PC-3 (cell line): ENCODE measurements around the gene DSP. TPM values are rescaled to one million over a fixed set of nuclear protein-coding genes. Genes with fewer than 3 reads are reported as not detected.

Source experiments
- ATAC-seq: fragments of 200-7000 bp; cut with Tn5 transposase; 2 replicates; pipeline ENCODE4 v1.9.1; 2020; ENCODE audit warnings: mild to moderate bottlenecking, moderate library complexity
- Bru-seq: library from RNA; stranded (reverse); fragments of 400-500 nt; gene quantifications from one replicate; lab custom pipeline; 2021; lab: Mats Ljungman, UMichigan
- BruChase-seq, 2 experiments: library from RNA; stranded (reverse); fragments of 400-500 nt; gene quantifications; one replicate each; lab custom pipeline; 2021; lab: Mats Ljungman, UMichigan
- BruUV-seq: library from RNA; stranded (reverse); fragments of 400-500 nt; replicated peaks from 2 replicates; lab custom pipeline; 2021; lab: Mats Ljungman, UMichigan
- CTCF ChIA-PET: fragments of 300-600 bp; sonication (Branson Sonifier 250); formaldehyde crosslinking; loops from one replicate; lab custom pipeline; 2022; ENCODE audit warnings: antibody characterized with exemption; lab: Charles Lee
- POLR2A ChIA-PET: fragments of 300-600 bp; sonication (Branson Sonifier 250); formaldehyde crosslinking; loops from one replicate; lab custom pipeline; 2022; ENCODE audit warnings: antibody characterized with exemption; ENCODE audit not compliant: unreplicated experiment; lab: Charles Lee
- DNase-seq: peaks from one replicate; pipeline ENCODE4 v3.0.0-alpha.2; 2015
- H2AFZ ChIP-seq: fragments of 300-600 bp; sonication (generic); 2 replicates; pipeline ENCODE4 v1.6.0; 2016; ENCODE audit warnings: antibody characterized with exemption, low read length
- H3F3A ChIP-seq: fragments of 300-600 bp; sonication (generic); one replicate; pipeline ENCODE4 v1.6.0; 2017; ENCODE audit warnings: antibody characterized with exemption, low read length, control low read depth, mild to moderate bottlenecking; ENCODE audit not compliant: unreplicated experiment
- H3K27ac ChIP-seq: fragments of 300-600 bp; sonication (generic); 2 replicates; pipeline ENCODE4 v1.5.1; 2016; ENCODE audit warnings: mild to moderate bottlenecking, low read length
- H3K27me3 ChIP-seq: fragments of 300-600 bp; sonication (generic); 2 replicates; pipeline ENCODE4 v1.6.1; 2016; ENCODE audit warnings: low read length, mixed read lengths
- H3K36me3 ChIP-seq: fragments of 300-600 bp; sonication (generic); 2 replicates; pipeline ENCODE4 v1.6.1; 2016; ENCODE audit warnings: low read depth, mixed run types, low read length, mixed read lengths
- H3K4me1 ChIP-seq: fragments of 300-600 bp; sonication (generic); 2 replicates; pipeline ENCODE4 v1.5.1; 2016; ENCODE audit warnings: low read length; ENCODE audit not compliant: insufficient read depth
- H3K4me2 ChIP-seq: fragments of 300-600 bp; sonication (generic); 2 replicates; pipeline ENCODE4 v1.6.0; 2016; ENCODE audit warnings: low read length
- H3K4me3 ChIP-seq: fragments of 300-600 bp; sonication (generic); 2 replicates; pipeline ENCODE4 v1.5.1; 2016; ENCODE audit warnings: mild to moderate bottlenecking, low read length, mixed read lengths
- H3K79me2 ChIP-seq: fragments of 300-600 bp; sonication (generic); 2 replicates; pipeline ENCODE4 v1.6.1; 2017; ENCODE audit warnings: low read length, mixed read lengths
- H3K9ac ChIP-seq: fragments of 300-600 bp; sonication (generic); 2 replicates; pipeline ENCODE4 v1.6.0; 2016; ENCODE audit warnings: mild to moderate bottlenecking, low read length
- H3K9me2 ChIP-seq: fragments of 300-600 bp; sonication (generic); replicated peaks from 2 replicates; pipeline ENCODE4 v1.6.1; 2016; ENCODE audit warnings: mixed run types, low read length, mixed read lengths
- H3K9me3 ChIP-seq: fragments of 300-600 bp; sonication (generic); 2 replicates; pipeline ENCODE4 v1.6.1; 2016; ENCODE audit warnings: low read length, mixed read lengths
- H4K20me1 ChIP-seq: fragments of 300-600 bp; sonication (generic); 2 replicates; pipeline ENCODE4 v1.6.1; 2016; ENCODE audit warnings: low read length, mixed read lengths
- CTCF ChIP-seq: fragments of 300-600 bp; sonication (generic); conservative IDR thresholded peaks from 2 replicates; pipeline ENCODE4 v1.5.1; 2017; ENCODE audit warnings: antibody characterized with exemption, low read depth, mild to moderate bottlenecking, low read length
- EZH2 ChIP-seq: fragments of 300-600 bp; sonication (generic); IDR thresholded peaks from one replicate; pipeline ENCODE4 v1.6.1; 2017; ENCODE audit warnings: antibody characterized with exemption, mild to moderate bottlenecking, low read length; ENCODE audit not compliant: unreplicated experiment
- EZH2phosphoT487 ChIP-seq: fragments of 300-600 bp; sonication (generic); IDR thresholded peaks from 2 replicates; pipeline ENCODE4 v1.6.1; 2018; ENCODE audit warnings: mild to moderate bottlenecking, antibody characterized with exemption, low read length, borderline replicate concordance
- intact Hi-C: fragments of 100-400 bp; cut with micrococcal nuclease; formaldehyde crosslinking; loops from 2 replicates; pipeline ENCODE4 v1.9.0; 2023
- long read RNA-seq: library from polyadenylated mRNA; unstranded; transcript quantifications from one replicate; pipeline ENCODE4 v2.0.0, GENCODE V29; 2021; ENCODE audit not compliant: unreplicated experiment
- total RNA-seq: library from RNA; depleted of rRNA; stranded (reverse); fragments of >200 nt; gene quantifications from 2 replicates; pipeline ENCODE4 v1.2.3, GENCODE V29; 2014; rRNA removed

Gene DSP
- total RNA-seq (54.7 and 71.6 TPM in 2 replicates), Bru-seq, nascent RNA (percentile 91 among the genes with signal in this experiment), BruChase-seq, experiment 1, labeled RNA remaining after a 6-hour chase (percentile 93 among the genes with signal in this experiment), BruChase-seq, experiment 2, labeled RNA remaining after a 2-hour chase (percentile 87 among the genes with signal in this experiment)
- long read RNA-seq, full-length matches to known transcripts = 29 of 148 reads
- long read RNA-seq, partial matches to known transcripts = 115 of 148 reads
- long read RNA-seq, other reads (novel, unspliced or antisense) = 4 of 148 reads

GRCh38 chr6:7541175-7542064 is at the start of gene DSP:
Gene DSP (plus strand): TSS chr6:7541671. CDS start chr6:7541916, 245 bp downstream.
- H3K79me2 ChIP-seq = peaks cover 48% of the 10 kb centered on the region
- BruUV-seq = TSS peak; percentile 67

GRCh38 chr6:7493866-7494265 is 47.6 kb upstream of the DSP start:
- H3F3A ChIP-seq = no peaks in the 10 kb centered on the region
- H3K79me2 ChIP-seq = no peaks in the 10 kb centered on the region
- no peak for ATAC-seq
- H3K9ac ChIP-seq = no peak overlapping the region
- BruUV-seq = no TSS peak
- no peak for DNase-seq
- no peak for TF ChIP-seq CTCF
- TF ChIP-seq EZH2 = no peak
- TF ChIP-seq EZH2phosphoT487 = no peak
- no peak overlapping the region for H3K4me3 ChIP-seq
- H3K4me1 ChIP-seq = no peaks in the 10 kb centered on the region
- H3K36me3 ChIP-seq = no peaks in the 10 kb centered on the region
- no peak overlapping the region for H2AFZ ChIP-seq
- H3K27ac ChIP-seq = no peak overlapping the region
- no peaks in the 10 kb centered on the region for H3K9me3 ChIP-seq
- no peaks in the 10 kb centered on the region for H4K20me1 ChIP-seq
- intact Hi-C loops = no loop called here
- ChIA-PET CTCF (no interaction called here), POLR2A (no interaction called here)
- no peaks in the 10 kb centered on the region for H3K9me2 ChIP-seq
- H3K4me2 ChIP-seq = no peak overlapping the region
- H3K27me3 ChIP-seq = no peaks in the 10 kb centered on the region

More at GRCh38 chr6:7541175-7542064, at the start of gene DSP:
- no peak for TF ChIP-seq EZH2phosphoT487
- no peak for TF ChIP-seq EZH2
- TF ChIP-seq CTCF = no peak
- peak within 1 kb of the TSS; percentile 95 for H3K4me3 ChIP-seq
- peak within 1 kb of the TSS; percentile 74 for H3K27ac ChIP-seq
- H3K36me3 ChIP-seq = no peaks in the 10 kb centered on the region
- H3K4me2 ChIP-seq = peak within 1 kb of the TSS; percentile 91
- POLR2A ChIA-PET = interaction anchor here (0.7 to 1.1 kb wide), 2 partner anchors 18 to 36 kb away, joined by 3 to 27 read pairs; no protein-coding TSS in a partner anchor
- no peaks in the 10 kb centered on the region for H3F3A ChIP-seq
- intact Hi-C loops = loop anchor here (1.0 to 5.0 kb wide), 5 partner anchors 34 to 228 kb away; partner anchors contain the start of genes CAGE1, RIOK1, SNRNP48 and SSR1
- peak; percentile 72 for ATAC-seq
- no peaks in the 10 kb centered on the region for H3K9me2 ChIP-seq
- no peaks in the 10 kb centered on the region for H3K9me3 ChIP-seq
- peaks cover 30% of the 10 kb centered on the region for H4K20me1 ChIP-seq
- H3K4me1 ChIP-seq = peaks cover 27% of the 10 kb centered on the region
- H2AFZ ChIP-seq = peak within 1 kb of the TSS; percentile 85
- H3K27me3 ChIP-seq = no peaks in the 10 kb centered on the region
- peak within 1 kb of the TSS; percentile 95 for H3K9ac ChIP-seq
- CTCF ChIA-PET = no interaction called here
- peak; percentile 86 for DNase-seq
